ENCODE results near the gene SLN.

The SLN gene

GRCh38 chr11:107752949-107753822, 41.3 kb upstream of the SLN start:
- Histone ChIP-seq H3K79me2 (ENCODE audit: insufficient read depth, low read length) (no peaks in the 10 kb centered on the region), H3K27ac (ENCODE audit: low read length) (no peak overlapping the region), H3K27me3 (ENCODE audit: insufficient read depth, low read length, poor library complexity) (no peaks in the 10 kb centered on the region), H4K20me1 (ENCODE audit: insufficient read depth, low read length) (no peaks in the 10 kb centered on the region), H3K4me2 (ENCODE audit: insufficient read depth, low read length) (no peak overlapping the region), H3K9ac (ENCODE audit: low read depth, low read length) (no peak overlapping the region), H3K9me3 (ENCODE audit: insufficient read depth, low read length, severe bottlenecking) (no peaks in the 10 kb centered on the region), H3K4me1 (ENCODE audit: insufficient read depth, low read length) (no peaks in the 10 kb centered on the region), H2AFZ (ENCODE audit: low read depth, low read length) (no peak overlapping the region), H3K4me3 (ENCODE audit: low read depth in 1 of 2, low read length in 2 of 2) (no peak overlapping the region), H3K36me3 (ENCODE audit: insufficient read depth, low read length) (no peaks in the 10 kb centered on the region)
- ATAC-seq (ENCODE audit: insufficient read depth, low read depth) = no peak
- TF ChIP-seq CTCF (IDR thresholded peaks at IDR 0.05; ENCODE audit: borderline replicate concordance, extremely low read depth, low read length, poor library complexity, severe bottlenecking) (no peak), EZH2 (IDR thresholded peaks at IDR 0.05; ENCODE audit: borderline replicate concordance, low read depth, low read length, severe bottlenecking) (no peak)
- DNase-seq = no peak

- Histone ChIP-seq H3K36me3 (ENCODE audit: insufficient read depth, low read length) (no peaks in the 10 kb centered on the region), H3K27ac (ENCODE audit: low read length) (no peak overlapping the region), H4K20me1 (ENCODE audit: insufficient read depth, low read length) (no peaks in the 10 kb centered on the region), H3K27me3 (ENCODE audit: insufficient read depth, low read length, poor library complexity) (no peaks in the 10 kb centered on the region), H3K9ac (ENCODE audit: low read depth, low read length) (no peak overlapping the region), H3K9me3 (ENCODE audit: insufficient read depth, low read length, severe bottlenecking) (no peaks in the 10 kb centered on the region), H3K79me2 (ENCODE audit: insufficient read depth, low read length) (no peaks in the 10 kb centered on the region), H3K4me2 (ENCODE audit: insufficient read depth, low read length) (no peak overlapping the region), H3K4me1 (ENCODE audit: insufficient read depth, low read length) (no peaks in the 10 kb centered on the region), H3K4me3 (ENCODE audit: low read depth in 1 of 2, low read length in 2 of 2) (no peak overlapping the region), H2AFZ (ENCODE audit: low read depth, low read length) (no peak overlapping the region)
- ATAC-seq (ENCODE audit: insufficient read depth, low read depth) = no peak
- no peak for TF ChIP-seq CTCF (IDR thresholded peaks at IDR 0.05; ENCODE audit: borderline replicate concordance, extremely low read depth, low read length, poor library complexity, severe bottlenecking)
- no peak for DNase-seq
Measured at GRCh38 chr11:107752508-107752907, 40.7 kb upstream of the SLN start.

GRCh38 chr11:107751082-107751481, 39.2 kb upstream of the SLN start:
- Histone ChIP-seq H2AFZ (ENCODE audit: low read depth, low read length) (no peak overlapping the region), H3K27me3 (ENCODE audit: insufficient read depth, low read length, poor library complexity) (no peaks in the 10 kb centered on the region), H4K20me1 (ENCODE audit: insufficient read depth, low read length) (no peaks in the 10 kb centered on the region), H3K9ac (ENCODE audit: low read depth, low read length) (no peak overlapping the region), H3K4me2 (ENCODE audit: insufficient read depth, low read length) (no peak overlapping the region), H3K79me2 (ENCODE audit: insufficient read depth, low read length) (no peaks in the 10 kb centered on the region), H3K36me3 (ENCODE audit: insufficient read depth, low read length) (no peaks in the 10 kb centered on the region), H3K4me3 (ENCODE audit: low read depth in 1 of 2, low read length in 2 of 2) (no peak overlapping the region), H3K4me1 (ENCODE audit: insufficient read depth, low read length) (no peaks in the 10 kb centered on the region), H3K27ac (ENCODE audit: low read length) (no peak overlapping the region), H3K9me3 (ENCODE audit: insufficient read depth, low read length, severe bottlenecking) (no peaks in the 10 kb centered on the region)
- no peak for ATAC-seq (ENCODE audit: insufficient read depth, low read depth)
- TF ChIP-seq CTCF (IDR thresholded peaks at IDR 0.05; ENCODE audit: borderline replicate concordance, extremely low read depth, low read length, poor library complexity, severe bottlenecking) (no peak), EZH2 (IDR thresholded peaks at IDR 0.05; ENCODE audit: borderline replicate concordance, low read depth, low read length, severe bottlenecking) (no peak)
- no peak for DNase-seq
